Neural progenitor cell (in vitro differentiated cells): ENCODE data around the gene INPP5F.

Experiments
- CTCF ChIP-seq: fragments of 200-600 bp; sonication (generic); IDR thresholded peaks from 2 replicates; pipeline ENCODE4 v1.5.1; 2017; ENCODE audit warnings: antibody characterized with exemption, mild to moderate bottlenecking
- EZH2 ChIP-seq: fragments of 200-600 bp; sonication (generic); IDR thresholded peaks from 2 replicates; pipeline ENCODE4 v1.6.1; 2017; ENCODE audit warnings: antibody characterized with exemption, mild to moderate bottlenecking, moderate library complexity
- EZH2phosphoT487 ChIP-seq: fragments of 200-600 bp; sonication (generic); IDR thresholded peaks from 2 replicates; pipeline ENCODE4 v1.6.1; 2017; ENCODE audit warnings: antibody characterized with exemption

DNA sequence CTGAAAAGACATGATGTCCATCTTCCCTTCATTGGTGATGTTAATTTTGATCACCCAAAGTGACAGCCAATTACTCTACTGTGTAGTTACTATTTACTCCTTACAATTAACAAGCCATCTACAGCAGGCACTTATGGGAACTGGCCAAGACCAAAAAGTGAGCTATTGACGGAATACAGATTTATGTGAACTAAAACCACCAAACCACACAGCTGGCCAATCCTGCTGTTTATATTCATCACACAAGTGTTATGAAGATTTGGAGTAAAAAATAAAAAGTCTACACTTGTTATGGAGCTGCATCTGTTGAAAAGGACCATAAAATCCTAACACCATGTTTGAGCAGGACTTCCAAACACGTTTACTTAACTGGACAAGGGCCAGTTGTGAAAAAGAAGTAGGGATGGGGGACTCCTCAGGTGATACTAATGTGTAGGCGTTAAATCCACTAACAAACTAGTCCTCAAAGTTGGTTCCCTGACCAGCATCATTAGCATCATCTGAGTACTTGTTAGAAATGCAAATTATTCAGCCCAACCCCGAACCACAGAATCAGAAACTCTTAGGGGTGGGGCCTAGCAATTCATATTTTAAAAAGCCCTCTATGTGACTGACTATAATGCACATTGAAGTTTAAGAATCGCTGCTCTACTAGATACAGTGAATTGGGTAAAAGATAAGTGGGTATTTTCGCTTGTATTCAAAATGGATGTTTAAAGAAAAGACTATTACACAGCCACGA lies 135.2 kb downstream of the INPP5F start:
- TF ChIP-seq CTCF (no peak), EZH2phosphoT487 (no peak), EZH2 (no peak)
